Trophoblast cell (in vitro differentiated cells and primary cell): ENCODE measurements around the gene SAXO1. TPM values are rescaled to one million over a fixed set of nuclear protein-coding genes. Genes with fewer than 3 reads are reported as not detected.

Source experiments
- DNase-seq, 2 donors: peaks; one replicate each; pipeline ENCODE4 v3.0.0-alpha.2; 2016
- H2AFZ ChIP-seq: 2 replicates; pipeline ENCODE4 v1.6.1; 2013; ENCODE audit warnings: low read length, moderate library complexity, mild to moderate bottlenecking; ENCODE audit not compliant: insufficient read depth, poor library complexity
- H2AK5ac ChIP-seq: 2 replicates; pipeline ENCODE4 v1.6.1; 2013; ENCODE audit warnings: mild to moderate bottlenecking, low read length
- H2BK120ac ChIP-seq: 2 replicates; pipeline ENCODE4 v1.6.1; 2013; ENCODE audit warnings: low read length, mild to moderate bottlenecking, moderate library complexity; ENCODE audit not compliant: insufficient read depth, poor library complexity
- H2BK12ac ChIP-seq: 2 replicates; pipeline ENCODE4 v1.6.1; 2013; ENCODE audit warnings: mild to moderate bottlenecking, low read length, moderate library complexity
- H2BK5ac ChIP-seq: 2 replicates; pipeline ENCODE4 v1.6.1; 2013; ENCODE audit warnings: low read length, low read depth, moderate library complexity, mild to moderate bottlenecking; ENCODE audit not compliant: poor library complexity
- H3K14ac ChIP-seq: 2 replicates; pipeline ENCODE4 v1.6.1; 2013; ENCODE audit warnings: mild to moderate bottlenecking, low read length
- H3K18ac ChIP-seq: 2 replicates; pipeline ENCODE4 v1.6.1; 2013; ENCODE audit warnings: mild to moderate bottlenecking, low read length
- H3K23ac ChIP-seq: 2 replicates; pipeline ENCODE4 v1.6.1; 2013; ENCODE audit warnings: low read length
- H3K27ac ChIP-seq: 2 replicates; pipeline ENCODE4 v1.5.1; 2013; ENCODE audit warnings: low read depth, mild to moderate bottlenecking, inconsistent platforms, low read length, moderate library complexity
- H3K27me3 ChIP-seq: 2 replicates; pipeline ENCODE4 v1.6.1; 2013; ENCODE audit warnings: inconsistent platforms, mild to moderate bottlenecking, low read length, moderate library complexity; ENCODE audit not compliant: insufficient read depth
- H3K36me3 ChIP-seq, 2 experiments: 1 replicate in 1 of 2; 2 replicates in 1 of 2; pipeline ENCODE4 v1.6.1; 2013; ENCODE audit warnings: low read length in 2 of 2, mild to moderate bottlenecking in 2 of 2, moderate library complexity in 1 of 2; ENCODE audit not compliant: insufficient read depth in 2 of 2, control insufficient read depth in 1 of 2
- H3K4ac ChIP-seq: 2 replicates; pipeline ENCODE4 v1.6.1; 2013; ENCODE audit warnings: low read depth, mild to moderate bottlenecking, low read length, moderate library complexity
- H3K4me1 ChIP-seq, 2 experiments: 1 replicate in 1 of 2; 2 replicates in 1 of 2; pipeline ENCODE4 v1.6.1; 2013; ENCODE audit warnings: low read length in 2 of 2, mild to moderate bottlenecking in 2 of 2, moderate library complexity in 1 of 2; ENCODE audit not compliant: insufficient read depth in 2 of 2, control insufficient read depth in 1 of 2
- H3K4me2 ChIP-seq: 2 replicates; pipeline ENCODE4 v1.6.1; 2013; ENCODE audit warnings: inconsistent platforms, mild to moderate bottlenecking, low read length, moderate library complexity
- H3K4me3 ChIP-seq: 2 replicates; pipeline ENCODE4 v1.5.1; 2013; ENCODE audit warnings: mild to moderate bottlenecking, low read depth, low read length, inconsistent platforms
- H3K79me1 ChIP-seq: one replicate; pipeline ENCODE4 v1.6.1; 2013; ENCODE audit warnings: low read length
- H3K79me2 ChIP-seq: 2 replicates; pipeline ENCODE4 v1.6.1; 2013; ENCODE audit warnings: low read length, mild to moderate bottlenecking; ENCODE audit not compliant: control insufficient read depth, insufficient read depth, poor library complexity
- H3K9ac ChIP-seq: 2 replicates; pipeline ENCODE4 v1.6.1; 2013; ENCODE audit warnings: mild to moderate bottlenecking, low read length
- H3K9me3 ChIP-seq: 2 replicates; pipeline ENCODE4 v1.6.1; 2013; ENCODE audit warnings: low read depth, mild to moderate bottlenecking, control low read depth, inconsistent platforms, low read length; ENCODE audit not compliant: insufficient read depth
- H4K12ac ChIP-seq: 2 replicates; pipeline ENCODE4 v1.6.1; 2013; ENCODE audit warnings: low read depth, mild to moderate bottlenecking, low read length, moderate library complexity
- H4K8ac ChIP-seq: 2 replicates; pipeline ENCODE4 v1.6.1; 2013; ENCODE audit warnings: low read depth, mild to moderate bottlenecking, low read length, moderate library complexity
- H4K91ac ChIP-seq: one replicate; pipeline ENCODE4 v1.6.1; 2013; ENCODE audit warnings: low read depth, mild to moderate bottlenecking, low read length, moderate library complexity
- WGBS: extraction: QIAGEN DNeasy Blood & Tissue Kit; methylation state at CpG from one replicate; pipeline ENCODE4 v1.1.7; 2013; ENCODE audit warnings: missing lambda C conversion rate; ENCODE audit not compliant: insufficient read length, insufficient coverage; ENCODE audit errors: extremely low coverage; 5-methylcytosine and 5-hydroxymethylcytosine counted together
- polyA plus RNA-seq: library from polyadenylated mRNA; stranded (reverse); fragments of 200-250 nt; gene quantifications from 2 replicates; pipeline ENCODE4 v1.2.3, GENCODE V29; 2013

Gene SAXO1, protein sequence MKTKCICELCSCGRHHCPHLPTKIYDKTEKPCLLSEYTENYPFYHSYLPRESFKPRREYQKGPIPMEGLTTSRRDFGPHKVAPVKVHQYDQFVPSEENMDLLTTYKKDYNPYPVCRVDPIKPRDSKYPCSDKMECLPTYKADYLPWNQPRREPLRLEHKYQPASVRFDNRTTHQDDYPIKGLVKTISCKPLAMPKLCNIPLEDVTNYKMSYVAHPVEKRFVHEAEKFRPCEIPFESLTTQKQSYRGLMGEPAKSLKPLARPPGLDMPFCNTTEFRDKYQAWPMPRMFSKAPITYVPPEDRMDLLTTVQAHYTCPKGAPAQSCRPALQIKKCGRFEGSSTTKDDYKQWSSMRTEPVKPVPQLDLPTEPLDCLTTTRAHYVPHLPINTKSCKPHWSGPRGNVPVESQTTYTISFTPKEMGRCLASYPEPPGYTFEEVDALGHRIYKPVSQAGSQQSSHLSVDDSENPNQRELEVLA
- polyA plus RNA-seq: 0.05 and 0.10 TPM in 2 replicates

DNA sequence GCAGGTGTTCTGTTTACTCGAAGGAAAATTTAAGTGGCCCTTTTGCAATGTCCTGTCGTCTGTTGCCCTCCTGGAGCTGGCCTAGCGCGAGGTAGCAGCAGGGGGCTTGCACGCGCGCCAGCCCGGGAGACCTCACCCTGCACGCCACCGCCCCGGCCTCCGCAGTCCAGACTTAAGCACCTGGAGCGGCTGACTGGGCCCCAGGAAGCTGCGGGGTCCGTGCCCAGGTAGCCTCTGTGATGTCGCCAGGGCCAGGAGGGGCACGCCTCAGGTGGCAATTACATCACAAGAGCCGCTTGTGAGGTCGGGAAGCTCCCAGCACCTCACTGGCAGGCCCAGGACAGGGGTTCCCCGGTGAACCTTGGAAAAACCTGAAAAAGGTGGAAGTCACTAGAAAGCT, at the start of gene SAXO1:
Gene SAXO1 (minus strand): TSS at position 195 of the 400 bp plus-strand sequence. CDS start 301 bp downstream, outside the sequence.
- WGBS: no CpG with 5 or more reads among the region's 20 CpGs

DNA sequence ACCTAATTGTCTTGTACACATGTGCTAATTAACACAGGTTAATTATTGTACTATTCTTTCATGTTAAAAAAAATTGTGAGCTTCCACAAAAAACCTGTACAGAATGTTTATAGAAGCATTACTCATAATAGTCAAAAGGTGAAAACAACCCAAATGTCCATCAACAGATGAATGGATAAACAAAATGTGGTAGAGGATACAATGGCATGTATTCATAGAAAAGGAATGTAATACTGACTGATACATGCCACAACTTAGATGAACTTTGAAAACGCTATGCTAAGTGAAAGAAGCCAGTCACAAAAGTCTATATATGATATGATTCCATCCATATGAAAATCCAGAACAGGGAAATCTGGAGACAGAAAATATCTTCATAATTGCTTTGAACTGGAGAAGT, 41.8 kb upstream of the SAXO1 start:
- Histone ChIP-seq H3K79me2 (no peaks in the 10 kb centered on the region), H4K91ac (no peak overlapping the region), H3K14ac (no peak overlapping the region), H2BK5ac (no peak overlapping the region), H3K79me1 (no peaks in the 10 kb centered on the region), H2AK5ac (no peak overlapping the region), H2BK120ac (no peak overlapping the region), H3K23ac (no peak overlapping the region), H3K4ac (no peak overlapping the region), H3K36me3 (peaks cover 27 to 30% of the 10 kb centered on the region in 2 experiments), H3K9me3 (no peaks in the 10 kb centered on the region), H4K12ac (no peak overlapping the region), H3K4me3 (no peak overlapping the region), H3K9ac (no peak overlapping the region), H3K27ac (no peak overlapping the region), H3K18ac (no peak overlapping the region), H2AFZ (no peak overlapping the region), H3K27me3 (no peaks in the 10 kb centered on the region), H3K4me1 (no peaks in the 10 kb centered on the region), H2BK12ac (no peak overlapping the region), H3K4me2 (no peak overlapping the region), H4K8ac (no peak overlapping the region)
- WGBS: no CpG with 5 or more reads among the region's 1 CpG
- no peak for DNase-seq

More for the DNA sequence above, at the start of gene SAXO1:
- Histone ChIP-seq H2AFZ (no peak within 1 kb of the TSS), H3K9me3 (peaks cover 2% of the 10 kb centered on the region), H3K14ac (no peak within 1 kb of the TSS), H3K36me3 (no peaks in the 10 kb centered on the region), H2BK5ac (no peak within 1 kb of the TSS), H3K27me3 (no peaks in the 10 kb centered on the region), H2BK120ac (no peak within 1 kb of the TSS), H3K4me3 (no peak within 1 kb of the TSS), H2BK12ac (no peak within 1 kb of the TSS), H4K12ac (no peak within 1 kb of the TSS), H3K4ac (no peak within 1 kb of the TSS), H3K79me2 (no peaks in the 10 kb centered on the region), H3K27ac (no peak within 1 kb of the TSS), H3K4me2 (no peak within 1 kb of the TSS), H3K4me1 (no peaks in the 10 kb centered on the region), H4K91ac (no peak within 1 kb of the TSS), H3K18ac (no peak within 1 kb of the TSS), H3K9ac (no peak within 1 kb of the TSS), H3K23ac (no peak within 1 kb of the TSS), H2AK5ac (no peak within 1 kb of the TSS), H3K79me1 (no peaks in the 10 kb centered on the region), H4K8ac (no peak within 1 kb of the TSS)
- no peak for DNase-seq

DNA sequence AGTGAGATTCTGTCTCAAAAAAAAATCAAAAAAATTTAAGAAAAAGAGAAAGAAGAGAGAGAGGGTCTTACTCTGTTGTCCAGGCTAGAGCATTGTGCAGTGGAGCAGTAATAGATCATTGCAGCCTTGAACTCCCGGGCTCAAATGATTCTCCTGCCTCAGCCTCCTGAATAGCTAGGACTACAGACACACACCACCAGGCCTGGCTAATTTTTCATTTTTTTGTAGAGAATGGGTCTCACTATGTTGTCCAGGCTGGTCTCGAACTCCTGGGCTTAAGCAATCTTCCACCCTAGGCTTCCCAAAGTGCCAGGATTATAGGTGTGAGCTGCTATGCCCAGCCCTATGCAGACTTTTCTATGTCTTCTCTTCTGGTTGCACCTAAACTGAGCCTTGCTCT, 41.2 kb upstream of the SAXO1 start:
- H3K27ac ChIP-seq: no peak overlapping the region
- no peak overlapping the region for H3K4me2 ChIP-seq
- H3K18ac ChIP-seq: no peak overlapping the region
- no peak overlapping the region for H2AFZ ChIP-seq
- H3K9me3 ChIP-seq: no peaks in the 10 kb centered on the region
- H3K36me3 ChIP-seq: peaks cover 30 to 33% of the 10 kb centered on the region in 2 experiments
- no peak overlapping the region for H4K12ac ChIP-seq
- DNase-seq: no peak
- no peak overlapping the region for H3K9ac ChIP-seq
- no peak overlapping the region for H2BK120ac ChIP-seq
- no peaks in the 10 kb centered on the region for H3K27me3 ChIP-seq
- no peak overlapping the region for H2AK5ac ChIP-seq
- no peak overlapping the region for H2BK5ac ChIP-seq
- H4K91ac ChIP-seq: no peak overlapping the region
- H3K4me3 ChIP-seq: no peak overlapping the region
- no peak overlapping the region for H3K4ac ChIP-seq
- no peaks in the 10 kb centered on the region for H3K79me1 ChIP-seq
- H3K79me2 ChIP-seq: no peaks in the 10 kb centered on the region
- H3K23ac ChIP-seq: no peak overlapping the region
- no peak overlapping the region for H3K14ac ChIP-seq
- WGBS: no CpG with 5 or more reads among the region's 2 CpGs
- H4K8ac ChIP-seq: no peak overlapping the region
- no peak overlapping the region for H2BK12ac ChIP-seq
- H3K4me1 ChIP-seq: no peaks in the 10 kb centered on the region

DNA sequence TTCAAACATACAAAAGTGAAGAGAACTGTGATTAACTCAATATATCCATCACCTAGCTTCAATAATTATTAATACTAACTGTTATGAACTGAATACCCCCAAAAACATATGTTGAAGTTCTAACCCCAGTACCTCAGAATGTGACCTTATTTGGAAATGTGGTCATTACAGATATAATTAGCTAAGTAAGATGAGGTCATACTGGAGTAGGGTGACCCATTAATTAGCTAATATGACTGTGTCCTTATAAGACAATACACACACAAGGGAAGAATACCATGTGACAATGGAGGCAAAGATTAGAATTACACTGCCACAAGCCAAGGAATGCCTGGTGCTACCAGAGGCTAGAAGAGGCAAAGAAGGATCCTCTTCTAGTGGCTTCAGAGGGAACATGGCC, 24.0 kb upstream of the SAXO1 start:
- no peak overlapping the region for H3K4me3 ChIP-seq
- H4K12ac ChIP-seq: no peak overlapping the region
- H3K36me3 ChIP-seq: peaks cover 6 to 10% of the 10 kb centered on the region in 2 experiments
- H3K79me1 ChIP-seq: no peaks in the 10 kb centered on the region
- no peak overlapping the region for H2AK5ac ChIP-seq
- no peak for DNase-seq
- no peak overlapping the region for H4K8ac ChIP-seq
- H3K27ac ChIP-seq: no peak overlapping the region
- no peak overlapping the region for H3K18ac ChIP-seq
- H3K27me3 ChIP-seq: no peaks in the 10 kb centered on the region
- no peak overlapping the region for H2BK5ac ChIP-seq
- no peak overlapping the region for H3K4me2 ChIP-seq
- no peak overlapping the region for H4K91ac ChIP-seq
- no peak overlapping the region for H2BK12ac ChIP-seq
- no peak overlapping the region for H2BK120ac ChIP-seq
- H3K14ac ChIP-seq: no peak overlapping the region
- no peaks in the 10 kb centered on the region for H3K4me1 ChIP-seq
- no peak overlapping the region for H3K9ac ChIP-seq
- no peak overlapping the region for H3K23ac ChIP-seq
- H2AFZ ChIP-seq: no peak overlapping the region
- no peaks in the 10 kb centered on the region for H3K9me3 ChIP-seq
- H3K79me2 ChIP-seq: no peaks in the 10 kb centered on the region
- H3K4ac ChIP-seq: no peak overlapping the region
